Loucy (cell line): ENCODE measurements around the gene CNIH3.

Experiments used
- H2AFZ ChIP-seq: fragments of 200-600 bp; sonication (generic); 2 replicates; pipeline ENCODE4 v1.6.0; 2016; ENCODE audit warnings: antibody characterized with exemption, mild to moderate bottlenecking, low read length, moderate library complexity
- H3F3A ChIP-seq: fragments of 200-600 bp; 2 replicates; pipeline ENCODE4 v1.6.0; 2016; ENCODE audit warnings: antibody characterized with exemption, low read depth, mild to moderate bottlenecking
- H3K27me3 ChIP-seq: fragments of 200-600 bp; sonication (generic); 2 replicates; pipeline ENCODE4 v1.6.1; 2014; ENCODE audit warnings: low read length, mild to moderate bottlenecking; ENCODE audit not compliant: insufficient read depth, poor library complexity, severe bottlenecking
- H3K36me3 ChIP-seq: fragments of 200-600 bp; sonication (generic); 2 replicates; pipeline ENCODE4 v1.6.1; 2016; ENCODE audit warnings: low read length; ENCODE audit not compliant: insufficient read depth
- H3K4me1 ChIP-seq: fragments of 200-600 bp; sonication (generic); 2 replicates; pipeline ENCODE4 v1.5.1; 2014; ENCODE audit warnings: low read length, mild to moderate bottlenecking; ENCODE audit not compliant: insufficient read depth, poor library complexity, severe bottlenecking
- H3K4me2 ChIP-seq: fragments of 200-600 bp; sonication (generic); 2 replicates; pipeline ENCODE4 v1.6.0; 2014; ENCODE audit warnings: antibody characterized with exemption, low read length, low read depth, mild to moderate bottlenecking; ENCODE audit not compliant: poor library complexity, severe bottlenecking
- H3K4me3 ChIP-seq: fragments of 200-600 bp; sonication (generic); 2 replicates; pipeline ENCODE4 v1.5.1; 2014; ENCODE audit warnings: low read length, mild to moderate bottlenecking, mixed read lengths; ENCODE audit not compliant: poor library complexity, severe bottlenecking
- H3K79me2 ChIP-seq: fragments of 200-600 bp; sonication (generic); 2 replicates; pipeline ENCODE4 v1.6.1; 2014; ENCODE audit warnings: low read length; ENCODE audit not compliant: insufficient read depth
- H3K9ac ChIP-seq: fragments of 200-600 bp; sonication (generic); 2 replicates; pipeline ENCODE4 v1.6.0; 2014; ENCODE audit warnings: mild to moderate bottlenecking, low read depth, low read length, moderate library complexity; ENCODE audit not compliant: poor library complexity, severe bottlenecking
- H3K9me2 ChIP-seq: fragments of 200-600 bp; sonication (generic); replicated peaks from 2 replicates; pipeline ENCODE4 v1.6.1; 2016; ENCODE audit warnings: low read depth, low read length, mixed read lengths
- H3K9me3 ChIP-seq: fragments of 200-600 bp; sonication (generic); 2 replicates; pipeline ENCODE4 v1.6.1; 2014; ENCODE audit warnings: mild to moderate bottlenecking, antibody characterized with exemption, low read length, low read depth; ENCODE audit not compliant: insufficient read depth
- H4K20me1 ChIP-seq: fragments of 200-600 bp; sonication (generic); 2 replicates; pipeline ENCODE4 v1.6.0; 2014; ENCODE audit warnings: antibody characterized with exemption, low read length, mild to moderate bottlenecking; ENCODE audit not compliant: insufficient read depth, poor library complexity, severe bottlenecking
- EZH2phosphoT487 ChIP-seq: fragments of 200-600 bp; IDR thresholded peaks from 2 replicates; pipeline ENCODE4 v1.6.1; 2018; ENCODE audit warnings: antibody characterized with exemption, mild to moderate bottlenecking, moderate library complexity, borderline replicate concordance
- TF ChIP-seq, protein P1 (sequence below): fragments of 200-600 bp; sonication (generic); conservative IDR thresholded peaks from 2 replicates; pipeline ENCODE4 v1.5.1; 2014; ENCODE audit warnings: mild to moderate bottlenecking, antibody characterized with exemption, low read length

CNIH3 gene

GRCh38 chr1:224767031-224767430 is 150.9 kb downstream of the CNIH3 start:
- H3K79me2 ChIP-seq: no peaks in the 10 kb centered on the region
- no peak overlapping the region for H2AFZ ChIP-seq
- H3K9ac ChIP-seq: no peak overlapping the region
- no peaks in the 10 kb centered on the region for H3K9me3 ChIP-seq
- TF ChIP-seq, protein P1, sequence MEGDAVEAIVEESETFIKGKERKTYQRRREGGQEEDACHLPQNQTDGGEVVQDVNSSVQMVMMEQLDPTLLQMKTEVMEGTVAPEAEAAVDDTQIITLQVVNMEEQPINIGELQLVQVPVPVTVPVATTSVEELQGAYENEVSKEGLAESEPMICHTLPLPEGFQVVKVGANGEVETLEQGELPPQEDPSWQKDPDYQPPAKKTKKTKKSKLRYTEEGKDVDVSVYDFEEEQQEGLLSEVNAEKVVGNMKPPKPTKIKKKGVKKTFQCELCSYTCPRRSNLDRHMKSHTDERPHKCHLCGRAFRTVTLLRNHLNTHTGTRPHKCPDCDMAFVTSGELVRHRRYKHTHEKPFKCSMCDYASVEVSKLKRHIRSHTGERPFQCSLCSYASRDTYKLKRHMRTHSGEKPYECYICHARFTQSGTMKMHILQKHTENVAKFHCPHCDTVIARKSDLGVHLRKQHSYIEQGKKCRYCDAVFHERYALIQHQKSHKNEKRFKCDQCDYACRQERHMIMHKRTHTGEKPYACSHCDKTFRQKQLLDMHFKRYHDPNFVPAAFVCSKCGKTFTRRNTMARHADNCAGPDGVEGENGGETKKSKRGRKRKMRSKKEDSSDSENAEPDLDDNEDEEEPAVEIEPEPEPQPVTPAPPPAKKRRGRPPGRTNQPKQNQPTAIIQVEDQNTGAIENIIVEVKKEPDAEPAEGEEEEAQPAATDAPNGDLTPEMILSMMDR: no peak
- TF ChIP-seq EZH2phosphoT487: no peak
- H3K4me1 ChIP-seq: no peaks in the 10 kb centered on the region
- H4K20me1 ChIP-seq: no peaks in the 10 kb centered on the region
- no peaks in the 10 kb centered on the region for H3K36me3 ChIP-seq
- no peaks in the 10 kb centered on the region for H3F3A ChIP-seq
- H3K27me3 ChIP-seq: no peaks in the 10 kb centered on the region
- H3K9me2 ChIP-seq: no peaks in the 10 kb centered on the region
- H3K4me2 ChIP-seq: no peak overlapping the region
- H3K4me3 ChIP-seq: no peak overlapping the region

- TF ChIP-seq, protein P1: no peak
- TF ChIP-seq EZH2phosphoT487: no peak
- no peak overlapping the region for H3K9ac ChIP-seq
- H3K27me3 ChIP-seq: no peaks in the 10 kb centered on the region
- H3K79me2 ChIP-seq: no peaks in the 10 kb centered on the region
- H3K4me3 ChIP-seq: no peak overlapping the region
- no peaks in the 10 kb centered on the region for H3K4me1 ChIP-seq
- no peaks in the 10 kb centered on the region for H3K9me2 ChIP-seq
- H3K4me2 ChIP-seq: no peak overlapping the region
- no peaks in the 10 kb centered on the region for H3K36me3 ChIP-seq
- no peak overlapping the region for H2AFZ ChIP-seq
- H3F3A ChIP-seq: no peaks in the 10 kb centered on the region
- no peaks in the 10 kb centered on the region for H4K20me1 ChIP-seq
- no peaks in the 10 kb centered on the region for H3K9me3 ChIP-seq
Measured at GRCh38 chr1:224767676-224768075, 151.6 kb downstream of the CNIH3 start.

- no peaks in the 10 kb centered on the region for H3F3A ChIP-seq
- H3K9me3 ChIP-seq: no peaks in the 10 kb centered on the region
- H3K4me1 ChIP-seq: peaks cover 4% of the 10 kb centered on the region
- no peak overlapping the region for H3K4me2 ChIP-seq
- H3K79me2 ChIP-seq: no peaks in the 10 kb centered on the region
- H3K36me3 ChIP-seq: no peaks in the 10 kb centered on the region
- no peaks in the 10 kb centered on the region for H3K27me3 ChIP-seq
- no peak overlapping the region for H2AFZ ChIP-seq
- TF ChIP-seq EZH2phosphoT487: no peak
- TF ChIP-seq, protein P1: no peak
- H3K9ac ChIP-seq: no peak overlapping the region
- H4K20me1 ChIP-seq: no peaks in the 10 kb centered on the region
- no peaks in the 10 kb centered on the region for H3K9me2 ChIP-seq
- H3K4me3 ChIP-seq: no peak overlapping the region
Measured at GRCh38 chr1:224768971-224769370, 152.9 kb downstream of the CNIH3 start.
